ENCODE data around the gene HS6ST2. TPM values are rescaled to one million over a fixed set of nuclear protein-coding genes. Genes with fewer than 3 reads are reported as not detected.

Gene HS6ST2
- total and polyA plus RNA-seq, 10 of the 15 experiments (the other 5 are each of a cell fraction or from before 2014, with no cell fraction given): not detected

DNA sequence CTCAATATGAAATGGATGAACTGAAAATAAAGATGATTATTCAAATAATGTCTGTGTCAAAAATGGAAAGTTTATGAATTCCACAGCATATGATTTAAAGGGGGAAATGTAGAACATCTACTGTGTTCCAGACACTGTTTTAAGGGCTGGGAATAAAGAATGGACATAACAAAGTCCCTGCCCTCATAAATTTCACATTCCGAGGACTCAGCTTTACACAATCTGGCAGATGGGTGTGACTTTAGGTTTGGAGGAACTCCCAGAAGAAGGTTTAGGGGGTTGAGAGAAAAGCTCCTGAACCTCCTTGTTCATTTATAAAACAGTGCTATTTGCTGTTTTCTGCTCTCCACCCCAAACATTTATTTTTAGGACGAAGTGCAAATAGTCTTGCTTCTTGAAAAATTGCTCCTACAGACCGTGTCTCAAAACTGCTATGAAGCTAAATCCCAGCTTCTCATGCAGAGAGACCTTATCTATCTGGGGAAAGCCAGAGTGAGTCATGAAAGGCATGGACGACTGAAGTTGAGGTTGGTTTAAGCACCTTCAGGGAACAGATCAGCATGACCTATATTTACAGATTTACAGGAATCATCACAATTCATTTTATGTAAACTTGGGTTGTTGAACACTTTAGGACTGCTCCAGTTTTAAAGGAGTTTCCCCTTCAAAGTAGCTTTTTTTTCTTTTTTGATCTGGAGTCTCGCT lies 184.3 kb downstream of the HS6ST2 start (continued):
- TF ChIP-seq GATAD2B (conservative IDR thresholded peaks at IDR 0.05; ENCODE audit: low read depth) (no peak), ZNF24 (IDR thresholded peaks at IDR 0.05) (no peak), SIN3A (IDR thresholded peaks at IDR 0.05; ENCODE audit: low read depth, low read length) (no peak), PML (IDR thresholded peaks at IDR 0.05; ENCODE audit: low read length) (no peak), ZNF217 (IDR thresholded peaks at IDR 0.05) (no peak), TARDBP (IDR thresholded peaks at IDR 0.05; ENCODE audit: borderline replicate concordance) (no peak), YBX1 (IDR thresholded peaks at IDR 0.05) (no peak), HDGF (IDR thresholded peaks at IDR 0.05) (no peak), IKZF2 (IDR thresholded peaks at IDR 0.05) (no peak)
- TF ChIP-seq, protein P1, sequence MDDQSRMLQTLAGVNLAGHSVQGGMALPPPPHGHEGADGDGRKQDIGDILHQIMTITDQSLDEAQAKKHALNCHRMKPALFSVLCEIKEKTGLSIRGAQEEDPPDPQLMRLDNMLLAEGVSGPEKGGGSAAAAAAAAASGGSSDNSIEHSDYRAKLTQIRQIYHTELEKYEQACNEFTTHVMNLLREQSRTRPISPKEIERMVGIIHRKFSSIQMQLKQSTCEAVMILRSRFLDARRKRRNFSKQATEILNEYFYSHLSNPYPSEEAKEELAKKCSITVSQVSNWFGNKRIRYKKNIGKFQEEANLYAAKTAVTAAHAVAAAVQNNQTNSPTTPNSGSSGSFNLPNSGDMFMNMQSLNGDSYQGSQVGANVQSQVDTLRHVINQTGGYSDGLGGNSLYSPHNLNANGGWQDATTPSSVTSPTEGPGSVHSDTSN (IDR thresholded peaks at IDR 0.05; ENCODE audit: insufficient replicate concordance, low read depth, low read length): no peak

DNA sequence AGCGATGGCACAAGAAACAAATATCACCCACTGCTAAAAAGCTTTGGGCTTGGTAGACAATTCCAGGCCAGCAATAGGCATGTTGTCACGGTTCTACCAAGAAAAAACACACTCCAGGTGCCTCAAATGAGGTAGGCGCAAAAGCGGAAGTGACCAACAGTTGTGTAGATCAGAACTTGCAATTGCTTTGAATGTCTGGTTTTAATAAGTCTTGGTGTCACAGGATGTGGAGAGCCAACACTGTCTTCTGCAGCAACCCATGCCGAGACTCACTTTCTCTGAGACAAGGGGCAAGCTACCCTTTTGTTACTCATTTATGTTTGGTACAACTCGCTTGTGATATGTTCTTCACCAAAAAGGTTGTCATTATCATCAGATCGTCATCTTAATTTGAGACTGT lies 188.8 kb downstream of the HS6ST2 start:
- Histone ChIP-seq H3K79me2 (ENCODE audit: control insufficient read depth, insufficient read depth, low read length) (no peaks in the 10 kb centered on the region), H4K20me1 (ENCODE audit: control insufficient read depth, insufficient read depth) (no peaks in the 10 kb centered on the region), H3K9me3 (replicated peaks; ENCODE audit: control insufficient read depth, insufficient read depth, low read length) (no peaks in the 10 kb centered on the region), H3K36me3 (ENCODE audit: control insufficient read depth in 2 of 2, insufficient read depth in 2 of 2, low read length in 1 of 2) (no peaks in the 10 kb centered on the region), H3K4me1 (ENCODE audit: control insufficient read depth, insufficient read depth, low read length) (no peaks in the 10 kb centered on the region), H3K27me3 (replicated peaks in 1 of 2; ENCODE audit: control insufficient read depth in 2 of 2, insufficient read depth in 2 of 2, low read length in 1 of 2) (no peaks in the 10 kb centered on the region), H2AFZ (ENCODE audit: control insufficient read depth, low read depth, low read length) (no peak overlapping the region), H3K4me2 (ENCODE audit: control insufficient read depth, insufficient read depth) (no peak overlapping the region), H3K4me3 (no peak overlapping the region), H3K27ac (ENCODE audit: control insufficient read depth, insufficient read depth) (no peak overlapping the region), H3K9ac (ENCODE audit: control insufficient read depth, insufficient read depth, low read length) (no peak overlapping the region)
- FAIRE-seq: no peak
- intact Hi-C loops (cut with micrococcal nuclease; ENCODE audit: unreplicated experiment): no loop called here
- WGBS (ENCODE audit: insufficient coverage, insufficient replicate concordance, low lambda C conversion rate, missing lambda C conversion rate): 34% methylated on average over 7 of the region's 7 CpGs
- ChIA-PET SMC1A (ENCODE audit: uncharacterized antibody, unreplicated experiment) (no interaction called here), CTCF (no interaction called here), POLR2A (no interaction called here), RAD21 (ENCODE audit: unreplicated experiment) (no interaction called here)
- in situ Hi-C loops (cut with MboI): no loop called here
- no TSS peak for BruUV-seq (replicated peaks)
- no peak for ATAC-seq
- DNase-seq (ENCODE audit: low read depth, low spot score): no peak
- TF ChIP-seq, protein P2, sequence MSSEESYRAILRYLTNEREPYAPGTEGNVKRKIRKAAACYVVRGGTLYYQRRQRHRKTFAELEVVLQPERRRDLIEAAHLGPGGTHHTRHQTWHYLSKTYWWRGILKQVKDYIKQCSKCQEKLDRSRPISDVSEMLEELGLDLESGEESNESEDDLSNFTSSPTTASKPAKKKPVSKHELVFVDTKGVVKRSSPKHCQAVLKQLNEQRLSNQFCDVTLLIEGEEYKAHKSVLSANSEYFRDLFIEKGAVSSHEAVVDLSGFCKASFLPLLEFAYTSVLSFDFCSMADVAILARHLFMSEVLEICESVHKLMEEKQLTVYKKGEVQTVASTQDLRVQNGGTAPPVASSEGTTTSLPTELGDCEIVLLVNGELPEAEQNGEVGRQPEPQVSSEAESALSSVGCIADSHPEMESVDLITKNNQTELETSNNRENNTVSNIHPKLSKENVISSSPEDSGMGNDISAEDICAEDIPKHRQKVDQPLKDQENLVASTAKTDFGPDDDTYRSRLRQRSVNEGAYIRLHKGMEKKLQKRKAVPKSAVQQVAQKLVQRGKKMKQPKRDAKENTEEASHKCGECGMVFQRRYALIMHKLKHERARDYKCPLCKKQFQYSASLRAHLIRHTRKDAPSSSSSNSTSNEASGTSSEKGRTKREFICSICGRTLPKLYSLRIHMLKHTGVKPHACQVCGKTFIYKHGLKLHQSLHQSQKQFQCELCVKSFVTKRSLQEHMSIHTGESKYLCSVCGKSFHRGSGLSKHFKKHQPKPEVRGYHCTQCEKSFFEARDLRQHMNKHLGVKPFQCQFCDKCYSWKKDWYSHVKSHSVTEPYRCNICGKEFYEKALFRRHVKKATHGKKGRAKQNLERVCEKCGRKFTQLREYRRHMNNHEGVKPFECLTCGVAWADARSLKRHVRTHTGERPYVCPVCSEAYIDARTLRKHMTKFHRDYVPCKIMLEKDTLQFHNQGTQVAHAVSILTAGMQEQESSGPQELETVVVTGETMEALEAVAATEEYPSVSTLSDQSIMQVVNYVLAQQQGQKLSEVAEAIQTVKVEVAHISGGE (CRISPR knock-in tag; IDR thresholded peaks at IDR 0.05): no peak
- no peak for TF ChIP-seq ASH2L (IDR thresholded peaks at IDR 0.05; ENCODE audit: borderline replicate concordance, low read depth)
- TF ChIP-seq NR2C1 (IDR thresholded peaks at IDR 0.05): no peak
- TF ChIP-seq TCF3 (IDR thresholded peaks at IDR 0.05; ENCODE audit: borderline replicate concordance, insufficient read depth, low read depth, low read length): no peak
- TF ChIP-seq KLF5 (IDR thresholded peaks at IDR 0.05; ENCODE audit: partially characterized antibody): no peak
- TF ChIP-seq, protein P3, sequence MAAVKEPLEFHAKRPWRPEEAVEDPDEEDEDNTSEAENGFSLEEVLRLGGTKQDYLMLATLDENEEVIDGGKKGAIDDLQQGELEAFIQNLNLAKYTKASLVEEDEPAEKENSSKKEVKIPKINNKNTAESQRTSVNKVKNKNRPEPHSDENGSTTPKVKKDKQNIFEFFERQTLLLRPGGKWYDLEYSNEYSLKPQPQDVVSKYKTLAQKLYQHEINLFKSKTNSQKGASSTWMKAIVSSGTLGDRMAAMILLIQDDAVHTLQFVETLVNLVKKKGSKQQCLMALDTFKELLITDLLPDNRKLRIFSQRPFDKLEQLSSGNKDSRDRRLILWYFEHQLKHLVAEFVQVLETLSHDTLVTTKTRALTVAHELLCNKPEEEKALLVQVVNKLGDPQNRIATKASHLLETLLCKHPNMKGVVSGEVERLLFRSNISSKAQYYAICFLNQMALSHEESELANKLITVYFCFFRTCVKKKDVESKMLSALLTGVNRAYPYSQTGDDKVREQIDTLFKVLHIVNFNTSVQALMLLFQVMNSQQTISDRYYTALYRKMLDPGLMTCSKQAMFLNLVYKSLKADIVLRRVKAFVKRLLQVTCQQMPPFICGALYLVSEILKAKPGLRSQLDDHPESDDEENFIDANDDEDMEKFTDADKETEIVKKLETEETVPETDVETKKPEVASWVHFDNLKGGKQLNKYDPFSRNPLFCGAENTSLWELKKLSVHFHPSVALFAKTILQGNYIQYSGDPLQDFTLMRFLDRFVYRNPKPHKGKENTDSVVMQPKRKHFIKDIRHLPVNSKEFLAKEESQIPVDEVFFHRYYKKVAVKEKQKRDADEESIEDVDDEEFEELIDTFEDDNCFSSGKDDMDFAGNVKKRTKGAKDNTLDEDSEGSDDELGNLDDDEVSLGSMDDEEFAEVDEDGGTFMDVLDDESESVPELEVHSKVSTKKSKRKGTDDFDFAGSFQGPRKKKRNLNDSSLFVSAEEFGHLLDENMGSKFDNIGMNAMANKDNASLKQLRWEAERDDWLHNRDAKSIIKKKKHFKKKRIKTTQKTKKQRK (IDR thresholded peaks at IDR 0.05; ENCODE audit: low read depth, low read length): no peak
- TF ChIP-seq CBX3 (IDR thresholded peaks at IDR 0.05; ENCODE audit: borderline replicate concordance, low read depth): no peak

All from GM12878 (cell line).